B cell (primary cell): ENCODE results near the gene CHKA. TPM values are rescaled to one million over a fixed set of nuclear protein-coding genes. Genes with fewer than 3 reads are reported as not detected.

ENCODE experiments used
- ATAC-seq: fragments of 200-7000 bp; cut with Tn5 transposase; one replicate; pipeline ENCODE4 v1.10.0; 2021; ENCODE audit warnings: low read depth, mild to moderate bottlenecking, moderate number of reproducible peaks, moderate library complexity
- CTCF ChIA-PET: fragments of 350-600 bp; sonication (Branson Sonifier 250); formaldehyde crosslinking; loops from one replicate; lab custom pipeline; 2021; ENCODE audit warnings: antibody characterized with exemption, inconsistent platforms; lab: Charles Lee
- POLR2A ChIA-PET: fragments of 350-600 bp; sonication (Branson Sonifier 250); formaldehyde crosslinking; loops from one replicate; lab custom pipeline; 2021; ENCODE audit warnings: antibody characterized with exemption; lab: Charles Lee
- DNase-seq: peaks from one replicate; pipeline ENCODE4 v3.0.0; 2013
- H2AFZ ChIP-seq: 2 replicates; pipeline ENCODE4 v1.6.1; 2012; ENCODE audit warnings: mild to moderate bottlenecking, low read depth, low read length; ENCODE audit not compliant: insufficient read depth, poor library complexity, severe bottlenecking
- H3K27ac ChIP-seq, 2 donors: 1 replicate in 1 of 2; 2 replicates in 1 of 2; pipeline ENCODE4 v1.5.1; 2012 to 2013; ENCODE audit warnings: low read length in 2 of 2, mild to moderate bottlenecking in 2 of 2, moderate library complexity in 1 of 2
- H3K27me3 ChIP-seq, 4 experiments: fragments of 200-600 bp in 1 of 4; sonication (generic) in 1 of 4; replicated peaks in 1 of 4; 1 replicate in 2 of 4; 2 replicates in 2 of 4; pipeline versions ENCODE4 v1.6.1 to v1.7.0; 2013 to 2016; ENCODE audit warnings: low read length in 3 of 4, mild to moderate bottlenecking in 2 of 4, mixed read lengths in 1 of 4, moderate library complexity in 1 of 4; ENCODE audit not compliant: insufficient read depth in 4 of 4, control insufficient read depth in 3 of 4; ENCODE audit errors: control extremely low read depth in 1 of 4
- H3K36me3 ChIP-seq, 2 experiments: replicated peaks in 1 of 2; 1 replicate in 1 of 2; 2 replicates in 1 of 2; pipeline versions ENCODE4 v1.6.1 to v1.7.1; 2013; ENCODE audit warnings: low read length in 1 of 2; ENCODE audit not compliant: insufficient read depth in 2 of 2, control insufficient read depth in 1 of 2; ENCODE audit errors: control extremely low read depth in 1 of 2, extremely low read depth in 1 of 2
- H3K4me1 ChIP-seq, 2 donors: fragments of 200-600 bp in 1 of 2; sonication (generic) in 1 of 2; 1 replicate in 1 of 2; 2 replicates in 1 of 2; pipeline versions ENCODE4 v1.5.1 to v1.6.1; 2013 to 2017; ENCODE audit warnings: low read length in 2 of 2; ENCODE audit not compliant: control insufficient read depth in 2 of 2, insufficient read depth in 2 of 2
- H3K4me2 ChIP-seq: replicated peaks from 2 replicates; pipeline ENCODE3; 2012; ENCODE audit warnings: mild to moderate bottlenecking, low read depth, low read length; ENCODE audit not compliant: poor library complexity, severe bottlenecking
- H3K4me3 ChIP-seq, 5 experiments: fragments of 200-600 bp in 1 of 5; sonication (generic) in 1 of 5; 1 replicate in 3 of 5; 2 replicates in 2 of 5; pipeline versions ENCODE4 v1.5.1 to v1.7.0; 2011 to 2016; ENCODE audit warnings: low read length in 4 of 5, mild to moderate bottlenecking in 4 of 5, low read depth in 2 of 5, control low read depth in 1 of 5, moderate library complexity in 1 of 5; ENCODE audit not compliant: insufficient read depth in 1 of 5; ENCODE audit errors: control extremely low read depth in 1 of 5, extremely low read depth in 1 of 5
- H3K79me2 ChIP-seq: fragments of 200-600 bp; sonication (generic); one replicate; pipeline ENCODE4 v1.6.0; 2016; ENCODE audit warnings: low read length; ENCODE audit not compliant: control insufficient read depth, insufficient read depth
- H3K9ac ChIP-seq: fragments of 200-600 bp; sonication (generic); 2 replicates; pipeline ENCODE4 v1.6.1; 2017; ENCODE audit warnings: mild to moderate bottlenecking, low read length, moderate library complexity
- H3K9me3 ChIP-seq, 3 donors: one replicate each; pipeline versions ENCODE4 v1.6.1 to v1.7.1; 2013; ENCODE audit warnings: low read length in 2 of 3; ENCODE audit not compliant: control insufficient read depth in 2 of 3, insufficient read depth in 1 of 3; ENCODE audit errors: control extremely low read depth in 1 of 3
- H4K20me1 ChIP-seq: 2 replicates; pipeline ENCODE4 v1.6.0; 2012; ENCODE audit warnings: mild to moderate bottlenecking, low read length; ENCODE audit not compliant: insufficient read depth, control insufficient read depth, poor library complexity, severe bottlenecking
- H3K27ac Mint-ChIP-seq: one replicate; pipeline ENCODE4 v1.8.0; 2021; ENCODE audit warnings: mixed read lengths
- H3K27me3 Mint-ChIP-seq: one replicate; pipeline ENCODE4 v1.8.0; 2021; ENCODE audit warnings: mixed read lengths
- H3K4me1 Mint-ChIP-seq: one replicate; pipeline ENCODE4 v1.8.0; 2021; ENCODE audit warnings: mixed read lengths
- H3K4me3 Mint-ChIP-seq: one replicate; pipeline ENCODE4 v1.8.0; 2021; ENCODE audit warnings: mixed read lengths
- H3K9me3 Mint-ChIP-seq: one replicate; pipeline ENCODE4 v1.8.0; 2022; ENCODE audit warnings: mixed read lengths; ENCODE audit not compliant: insufficient read depth
- EZH2 ChIP-seq: IDR thresholded peaks from 2 replicates; pipeline ENCODE4 v1.6.1; 2012; ENCODE audit warnings: borderline replicate concordance, low read depth, mild to moderate bottlenecking, moderate library complexity, low read length; ENCODE audit not compliant: insufficient read depth, poor library complexity, severe bottlenecking
- WGBS: methylation state at CpG from one replicate; pipeline ENCODE4 v1.1.5; 2013; ENCODE audit warnings: missing lambda C conversion rate; ENCODE audit not compliant: insufficient coverage; 5-methylcytosine and 5-hydroxymethylcytosine counted together
- intact Hi-C: fragments of 100-400 bp; cut with micrococcal nuclease; formaldehyde crosslinking; loops from one replicate; pipeline ENCODE4 v1.10.0; 2022
- polyA plus RNA-seq: library from polyadenylated mRNA; depleted of rRNA; stranded (reverse); fragments of >200 nt; gene quantifications from 2 replicates; pipeline ENCODE4 v1.2.3, GENCODE V29; 2012
- total RNA-seq, 2 donors: library from RNA; stranded (reverse); fragments of 120-200 nt in 1 of 2; gene quantifications; 1 replicate in 1 of 2; 2 replicates in 1 of 2; pipeline versions ENCODE4 v1.2.3 to v1.2.4, GENCODE V29; 2013 to 2022
- TF ChIP-seq, protein P1 (sequence below): fragments of 200-600 bp; IDR thresholded peaks from one replicate; pipeline ENCODE4 v1.8.0; 2022; ENCODE audit warnings: antibody characterized with exemption, mild to moderate bottlenecking

Gene CHKA
- total and polyA plus RNA-seq, 2 donors (not counting 1 experiment from before 2014, with no cell fraction given): 10.6 to 20.6 TPM

DNA sequence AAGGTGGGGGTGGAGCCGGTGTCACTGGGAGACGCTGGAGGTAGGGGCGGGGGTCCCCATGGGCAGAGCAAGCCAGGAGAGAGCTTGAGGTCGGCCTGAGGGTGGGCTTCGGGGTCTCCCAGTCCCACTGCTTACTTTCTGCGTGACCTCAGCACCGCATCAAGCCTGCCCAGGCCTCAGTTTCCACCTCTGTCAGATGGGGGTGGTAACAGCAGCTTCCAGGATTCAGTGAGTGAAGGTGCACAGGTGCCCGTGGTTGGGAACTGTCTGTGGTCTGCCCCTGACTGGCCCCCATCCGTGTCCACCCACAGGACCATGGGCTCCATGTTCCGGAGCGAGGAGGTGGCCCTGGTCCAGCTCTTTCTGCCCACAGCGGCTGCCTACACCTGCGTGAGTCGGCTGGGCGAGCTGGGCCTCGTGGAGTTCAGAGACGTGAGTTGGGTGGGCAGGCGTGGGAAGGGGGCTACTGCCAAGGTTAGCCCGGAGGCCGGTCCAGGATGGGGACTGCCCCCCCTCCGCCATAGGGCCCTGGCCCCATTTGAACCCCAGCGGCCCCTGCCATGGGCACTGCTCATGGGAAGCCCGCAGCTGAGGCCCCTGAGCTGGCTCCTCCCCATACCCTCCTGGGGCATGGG, 80.1 kb downstream of the CHKA start:
- H3K4me3 ChIP-seq: peak overlapping the region in 4 of 5 experiments; percentile 61 to 86 (median 74)
- H3K4me1 ChIP-seq: peaks cover 24 to 51% of the 10 kb centered on the region in 2 donors
- Mint-ChIP-seq H3K9me3 (no peaks in the 10 kb centered on the region), H3K4me1 (peaks cover 30% of the 10 kb centered on the region), H3K27me3 (no peaks in the 10 kb centered on the region), H3K27ac (peak overlapping the region; percentile 96), H3K4me3 (peak overlapping the region; percentile 89)
- H3K4me2 ChIP-seq: peak overlapping the region; percentile 99
- no peaks in the 10 kb centered on the region for H3K9me3 ChIP-seq
- peak overlapping the region; percentile 81 for H2AFZ ChIP-seq
- H3K27me3 ChIP-seq: no peaks in the 10 kb centered on the region
- CTCF ChIA-PET: interaction anchor here (1.2 to 2.5 kb wide), 3 partner anchors 32 to 60 kb away, joined by 3 to 8 read pairs (median 4); partner anchors contain the start of gene ALDH3B1
- intact Hi-C loops: loop anchor here (1.0 to 2.0 kb wide), 3 partner anchors 11 to 80 kb away; partner anchors contain the start of genes CHKA and NDUFS8
- peaks cover 33% of the 10 kb centered on the region for H3K79me2 ChIP-seq
- POLR2A ChIA-PET: interaction anchor here (2.6 kb wide), 1 partner anchor 10 kb away, joined by 15 read pairs; the partner anchor contains the start of gene NDUFS8
- peak overlapping the region; percentile 83 to 85 for H3K27ac ChIP-seq
- peaks cover 0 to 33% of the 10 kb centered on the region in 2 experiments for H3K36me3 ChIP-seq
- TF ChIP-seq EZH2: no peak
- TF ChIP-seq, protein P1, sequence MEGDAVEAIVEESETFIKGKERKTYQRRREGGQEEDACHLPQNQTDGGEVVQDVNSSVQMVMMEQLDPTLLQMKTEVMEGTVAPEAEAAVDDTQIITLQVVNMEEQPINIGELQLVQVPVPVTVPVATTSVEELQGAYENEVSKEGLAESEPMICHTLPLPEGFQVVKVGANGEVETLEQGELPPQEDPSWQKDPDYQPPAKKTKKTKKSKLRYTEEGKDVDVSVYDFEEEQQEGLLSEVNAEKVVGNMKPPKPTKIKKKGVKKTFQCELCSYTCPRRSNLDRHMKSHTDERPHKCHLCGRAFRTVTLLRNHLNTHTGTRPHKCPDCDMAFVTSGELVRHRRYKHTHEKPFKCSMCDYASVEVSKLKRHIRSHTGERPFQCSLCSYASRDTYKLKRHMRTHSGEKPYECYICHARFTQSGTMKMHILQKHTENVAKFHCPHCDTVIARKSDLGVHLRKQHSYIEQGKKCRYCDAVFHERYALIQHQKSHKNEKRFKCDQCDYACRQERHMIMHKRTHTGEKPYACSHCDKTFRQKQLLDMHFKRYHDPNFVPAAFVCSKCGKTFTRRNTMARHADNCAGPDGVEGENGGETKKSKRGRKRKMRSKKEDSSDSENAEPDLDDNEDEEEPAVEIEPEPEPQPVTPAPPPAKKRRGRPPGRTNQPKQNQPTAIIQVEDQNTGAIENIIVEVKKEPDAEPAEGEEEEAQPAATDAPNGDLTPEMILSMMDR: no peak
- WGBS: 73% methylated on average over 22 of the region's 23 CpGs
- H4K20me1 ChIP-seq: peaks cover 33% of the 10 kb centered on the region
- peak overlapping the region; percentile 77 for H3K9ac ChIP-seq
- DNase-seq (no peak), ATAC-seq (no peak)
